ENCODE data around the gene CIBAR2.

DNA sequence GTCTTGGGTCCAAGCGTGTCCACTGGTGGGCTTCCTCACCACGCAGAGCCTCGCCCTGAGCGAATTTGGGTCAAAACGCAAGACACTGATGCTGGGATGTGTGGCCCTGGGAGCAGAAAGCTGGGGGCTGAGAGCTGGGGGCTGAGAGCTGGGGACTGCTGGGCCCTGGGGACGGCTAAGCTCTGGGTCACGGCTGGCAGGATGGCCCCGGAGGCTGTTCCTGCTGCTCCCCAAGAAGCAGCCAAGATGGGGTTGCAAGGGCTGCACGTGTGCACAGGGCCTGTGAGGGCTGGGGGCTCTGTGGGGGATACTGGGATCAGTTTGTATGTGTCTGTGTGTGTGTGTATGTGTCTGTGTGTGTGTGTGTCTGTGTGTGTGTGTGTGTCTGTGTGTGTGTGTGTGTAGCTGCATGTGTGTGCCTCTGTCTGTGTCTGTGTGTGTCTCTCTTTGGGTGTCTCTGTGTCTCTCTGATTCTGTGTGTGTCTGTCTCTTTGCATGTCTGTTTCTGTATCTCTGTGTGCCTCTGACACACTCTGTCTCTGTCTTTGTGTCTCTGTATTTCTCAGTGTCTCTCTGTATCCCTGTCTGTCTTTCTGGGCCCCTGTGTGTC lies 38.2 kb upstream of the CIBAR2 start:
- TF ChIP-seq EZH2 (IDR thresholded peaks at IDR 0.05; ENCODE audit: insufficient read depth, poor library complexity, severe bottlenecking): no peak
- no peak for TF ChIP-seq EZH2phosphoT487 (IDR thresholded peaks at IDR 0.05; ENCODE audit: insufficient read depth, low read depth)
